HepG2 (cell line): ENCODE data around the gene CDH13. TPM values are rescaled to one million over a fixed set of nuclear protein-coding genes. Genes with fewer than 3 reads are reported as not detected.

Source experiments
- ATAC-seq: fragments of 200-7000 bp; cut with Tn5 transposase; 3 replicates; pipeline ENCODE4 v1.9.1; 2020; ENCODE audit warnings: mild to moderate bottlenecking, moderate library complexity
- BruUV-seq: library from RNA; stranded (reverse); fragments of 400-500 nt; replicated peaks from 2 replicates; lab custom pipeline; 2021; lab: Mats Ljungman, UMichigan
- CTCF ChIA-PET: fragments of 300-600 bp; formaldehyde crosslinking; extraction: SDS; loops from one replicate; lab custom pipeline; 2021; ENCODE audit warnings: low total read pairs, inconsistent platforms, low intra/inter-chr PET ratio; lab: Yijun Ruan, JAX
- POLR2A ChIA-PET: fragments of 350-600 bp; sonication (Branson Sonifier 250); formaldehyde crosslinking; loops from one replicate; lab custom pipeline; 2020; ENCODE audit warnings: antibody characterized with exemption, inconsistent platforms; lab: Yijun Ruan, JAX
- DNase-seq: peaks from one replicate; pipeline ENCODE4 v3.0.0-alpha.2; 2015; ENCODE audit warnings: low spot score
- FAIRE-seq: peaks from 3 replicates; lab custom pipeline; 2011; peaks lifted over from hg19 to GRCh38; lab: Jason Lieb, UNC
- H2AFZ ChIP-seq: one replicate; pipeline ENCODE4 v1.6.1; 2011; ENCODE audit warnings: low read length, inconsistent platforms
- H3K27ac ChIP-seq: fragments of 300-600 bp; 3 replicates; pipeline ENCODE4 v1.8.0; 2011; ENCODE audit warnings: mixed run types, mild to moderate bottlenecking, mixed read lengths, low read length, inconsistent platforms; ENCODE audit not compliant: insufficient read depth; ENCODE audit errors: extremely low read length
- H3K27me3 ChIP-seq, 2 experiments: fragments of 200-600 bp in 1 of 2; 2 replicates in 1 of 2; 3 replicates in 1 of 2; pipeline versions ENCODE4 v1.6.0 to v1.8.0; 2011; ENCODE audit warnings: low read length in 2 of 2, mild to moderate bottlenecking in 2 of 2, moderate library complexity in 2 of 2, inconsistent platforms in 1 of 2; ENCODE audit not compliant: insufficient read depth in 2 of 2, control insufficient read depth in 1 of 2
- H3K36me3 ChIP-seq, 2 experiments: fragments of 200-600 bp in 1 of 2; replicated peaks in 1 of 2; 2 replicates in 1 of 2; 3 replicates in 1 of 2; pipeline versions ENCODE4 v1.5.1 to v1.8.0; 2011; ENCODE audit warnings: low read length in 2 of 2, inconsistent platforms in 1 of 2; ENCODE audit not compliant: insufficient read depth in 2 of 2, control insufficient read depth in 1 of 2
- H3K4me1 ChIP-seq: 2 replicates; pipeline ENCODE4 v1.5.1; 2012; ENCODE audit warnings: low read length, inconsistent platforms; ENCODE audit not compliant: insufficient read depth
- H3K4me2 ChIP-seq: 2 replicates; pipeline ENCODE4 v1.6.0; 2011; ENCODE audit warnings: low read depth, low read length, inconsistent platforms
- H3K4me3 ChIP-seq, 3 experiments: fragments of 200-600 bp in 1 of 3; sonication (generic), shearing (Covaris generic) in 1 of 3; replicated peaks in 1 of 3; 2 replicates each; pipeline ENCODE4 v1.5.1; 2011 to 2016; ENCODE audit warnings: low read length in 3 of 3, inconsistent platforms in 2 of 3, low read depth in 2 of 3, mild to moderate bottlenecking in 2 of 3, control low read depth in 1 of 3, mixed read lengths in 1 of 3; ENCODE audit not compliant: insufficient read depth in 1 of 3
- H3K79me2 ChIP-seq: one replicate; pipeline ENCODE4 v1.6.1; 2011; ENCODE audit warnings: low read length, inconsistent platforms; ENCODE audit not compliant: insufficient read depth
- H3K9ac ChIP-seq: 2 replicates; pipeline ENCODE4 v1.6.0; 2011; ENCODE audit warnings: mild to moderate bottlenecking, low read depth, low read length, inconsistent platforms; ENCODE audit not compliant: insufficient read depth
- H3K9me3 ChIP-seq: 2 replicates; pipeline ENCODE4 v1.5.1; 2012; ENCODE audit warnings: mild to moderate bottlenecking, low read length
- H4K20me1 ChIP-seq: 2 replicates; pipeline ENCODE4 v1.6.0; 2011; ENCODE audit warnings: inconsistent platforms, mild to moderate bottlenecking, low read length, moderate library complexity; ENCODE audit not compliant: insufficient read depth
- RXRB ChIP-seq: IDR thresholded peaks from 2 replicates; pipeline ENCODE4 v1.6.1; 2016; ENCODE audit warnings: borderline replicate concordance, missing genetic modification reagents, missing compliant biosample characterization
- ZNF296 ChIP-seq: sonication (generic); formaldehyde crosslinking; conservative IDR thresholded peaks from 2 replicates; pipeline ENCODE4 v1.5.0; 2020; ENCODE audit warnings: mild to moderate bottlenecking, missing genetic modification reagents
- ZNF33A ChIP-seq: sonication (generic); formaldehyde crosslinking; IDR thresholded peaks from 2 replicates; pipeline ENCODE4 v1.5.1; 2020; ENCODE audit warnings: missing genetic modification reagents, mild to moderate bottlenecking, moderate library complexity, borderline replicate concordance
- ZNF556 ChIP-seq: sonication (generic); formaldehyde crosslinking; IDR thresholded peaks from 2 replicates; pipeline ENCODE4 v1.4.0; 2020; ENCODE audit warnings: mild to moderate bottlenecking, missing genetic modification reagents, borderline replicate concordance
- WGBS: methylation state at CpG from one replicate; pipeline ENCODE4 v1.1.6; 2017; ENCODE audit warnings: low lambda C conversion rate; 5-methylcytosine and 5-hydroxymethylcytosine counted together
- in situ Hi-C: cut with HindIII; loops from 2 replicates; pipeline ENCODE4 v1.10.0; 2017; ENCODE audit warnings: low pct_unique_long_range_greater_than_20kb; ENCODE audit not compliant: extremely low pct_ligation_motif_present
- intact Hi-C: fragments of 100-400 bp; cut with micrococcal nuclease; formaldehyde crosslinking; loops from one replicate; pipeline ENCODE4 v1.10.0; 2022; ENCODE audit not compliant: unreplicated experiment
- polyA plus RNA-seq, 8 experiments: library from polyadenylated mRNA; depleted of rRNA in 3 of 8; stranded (reverse) in 7 of 8; unstranded in 1 of 8; fragments of >200 nt; fragmentation: Illumina TruSeq in 4 of 8; extraction: Trizol in 4 of 8; gene quantifications; 2 replicates each; pipeline versions ENCODE4 v1.2.1 to v1.2.3, GENCODE V29; 2011 to 2016; ENCODE audit warnings: low read depth in 4 of 8, missing spikeins in 1 of 8, mixed read lengths in 1 of 8; ENCODE audit not compliant: insufficient read depth in 1 of 8
- total RNA-seq, 5 experiments: library from RNA; depleted of rRNA; stranded (reverse); fragments of >200 nt; fragmentation: Illumina TruSeq; extraction: Trizol; gene quantifications; 2 replicates each; pipeline ENCODE4 v1.2.3, GENCODE V29; 2016; ENCODE audit warnings: low read depth in 1 of 5
- TF ChIP-seq, protein P1 (sequence below): IDR thresholded peaks from 2 replicates; pipeline ENCODE4 v1.6.1; 2016; ENCODE audit warnings: missing compliant biosample characterization, missing genetic modification reagents, borderline replicate concordance
- TF ChIP-seq, protein P2 (sequence below): sonication (generic); formaldehyde crosslinking; IDR thresholded peaks from 2 replicates; pipeline ENCODE4 v1.5.1; 2020; ENCODE audit warnings: mild to moderate bottlenecking, missing genetic modification reagents, moderate library complexity
- TF ChIP-seq, protein P3 (sequence below): sonication (generic); formaldehyde crosslinking; IDR thresholded peaks from 2 replicates; pipeline ENCODE4 v1.8.0; 2022; ENCODE audit warnings: missing genetic modification reagents, mild to moderate bottlenecking, moderate library complexity, borderline replicate concordance
- TF ChIP-seq, protein P4 (sequence below): sonication (generic); formaldehyde crosslinking; IDR thresholded peaks from 2 replicates; pipeline ENCODE4 v1.4.0; 2020; ENCODE audit warnings: low read depth, mild to moderate bottlenecking, missing genetic modification reagents

CDH13 gene
- total and polyA plus RNA-seq, 2 of the 13 experiments (the other 11 are each of a cell fraction or from before 2014, with no cell fraction given), result not detected

DNA sequence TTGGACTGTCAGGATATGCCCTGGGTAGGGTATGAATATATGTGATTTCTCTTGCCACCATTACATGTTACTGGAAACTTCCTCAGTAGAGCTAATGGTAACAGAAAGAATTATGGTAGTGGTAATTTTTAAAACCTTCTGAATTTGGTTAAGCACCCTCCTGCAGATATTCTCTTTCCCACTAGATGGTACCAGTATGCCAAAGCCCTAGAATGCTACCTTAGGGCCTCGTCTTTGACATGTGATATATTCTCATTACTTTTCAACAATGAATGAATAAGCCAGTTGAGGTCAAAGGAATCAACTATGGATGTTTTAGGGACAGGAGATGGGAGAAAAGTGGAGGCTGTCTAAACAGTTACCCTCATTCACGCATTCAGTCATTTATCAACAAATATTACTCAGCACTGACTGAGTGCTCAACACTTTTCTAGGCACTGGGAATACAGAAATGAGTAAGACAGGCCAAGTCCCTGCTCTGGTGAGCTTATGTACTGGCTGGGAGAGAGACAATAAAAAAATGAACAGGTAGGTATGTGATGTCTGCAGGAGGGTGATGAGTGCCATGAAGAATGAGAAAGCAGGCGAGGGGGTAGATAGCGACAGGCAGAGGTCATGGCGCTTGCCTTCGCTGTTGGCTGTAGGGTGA lies 14.7 kb downstream of the CDH13 start:
- Histone ChIP-seq H2AFZ (no peak overlapping the region), H3K36me3 (no peaks in the 10 kb centered on the region), H3K27ac (no peak overlapping the region), H3K9me3 (no peaks in the 10 kb centered on the region), H4K20me1 (no peaks in the 10 kb centered on the region), H3K79me2 (no peaks in the 10 kb centered on the region)
- WGBS, result 56% methylated on average over 6 of the region's 6 CpGs
- no peak for ATAC-seq
- TF ChIP-seq, protein P1, sequence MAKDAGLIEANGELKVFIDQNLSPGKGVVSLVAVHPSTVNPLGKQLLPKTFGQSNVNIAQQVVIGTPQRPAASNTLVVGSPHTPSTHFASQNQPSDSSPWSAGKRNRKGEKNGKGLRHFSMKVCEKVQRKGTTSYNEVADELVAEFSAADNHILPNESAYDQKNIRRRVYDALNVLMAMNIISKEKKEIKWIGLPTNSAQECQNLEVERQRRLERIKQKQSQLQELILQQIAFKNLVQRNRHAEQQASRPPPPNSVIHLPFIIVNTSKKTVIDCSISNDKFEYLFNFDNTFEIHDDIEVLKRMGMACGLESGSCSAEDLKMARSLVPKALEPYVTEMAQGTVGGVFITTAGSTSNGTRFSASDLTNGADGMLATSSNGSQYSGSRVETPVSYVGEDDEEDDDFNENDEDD (CRISPR knock-in tag), result no peak
- TF ChIP-seq ZNF33A (CRISPR knock-in tag), result no peak
- TF ChIP-seq, all 625 proteins: peak for 0
- BruUV-seq, result no TSS peak
- DNase-seq (no peak), FAIRE-seq (no peak)
- ChIA-PET POLR2A (no interaction called here), CTCF (no interaction called here)
- no peak overlapping the region for H3K4me3 ChIP-seq
- no peaks in the 10 kb centered on the region for H3K27me3 ChIP-seq
- H3K4me1 ChIP-seq, result 0 out of 2 replicates have a peak, but pooled peaks cover 6% of the 10 kb centered on the region
- intact Hi-C loops, result no loop called here
- no peak overlapping the region for H3K9ac ChIP-seq
- in situ Hi-C loops, result no loop called here
- no peak overlapping the region for H3K4me2 ChIP-seq

DNA sequence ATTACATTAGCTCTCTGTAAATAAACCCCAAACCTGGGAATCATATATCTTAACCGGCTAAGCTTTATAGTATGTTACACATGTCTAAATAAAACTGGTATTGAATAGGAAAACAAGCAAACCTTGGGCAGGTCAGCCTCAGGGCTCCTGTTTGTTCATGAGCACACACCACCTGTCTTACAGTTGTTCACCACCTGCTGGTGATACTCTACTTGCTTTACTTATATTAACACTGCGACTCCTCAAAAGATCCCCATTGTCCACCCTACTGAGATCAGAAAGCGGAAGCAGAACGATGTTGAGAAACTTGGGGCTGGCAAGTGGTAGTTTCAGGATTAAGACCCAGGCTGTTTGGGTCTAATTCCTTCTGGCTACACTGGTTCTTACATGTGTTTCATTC lies 16.4 kb downstream of the CDH13 start:
- intact Hi-C loops, result no loop called here
- Histone ChIP-seq H4K20me1 (no peaks in the 10 kb centered on the region), H3K4me3 (no peak overlapping the region), H3K79me2 (no peaks in the 10 kb centered on the region), H2AFZ (no peak overlapping the region), H3K27me3 (no peaks in the 10 kb centered on the region), H3K4me1 (0 out of 2 replicates have a peak, but pooled peaks cover 6% of the 10 kb centered on the region), H3K36me3 (no peaks in the 10 kb centered on the region), H3K9me3 (no peaks in the 10 kb centered on the region), H3K27ac (no peak overlapping the region), H3K4me2 (no peak overlapping the region), H3K9ac (no peak overlapping the region)
- POLR2A ChIA-PET, result no interaction called here
- 69% methylated on average over 4 of the region's 4 CpGs for whole genome bisulfite sequencing
- no peak for DNase-seq
- BruUV-seq, result no TSS peak
- CTCF ChIA-PET, result no interaction called here
- in situ Hi-C loops, result no loop called here
- FAIRE-seq, result no peak
- ATAC-seq, result no peak
- TF ChIP-seq, protein P2, sequence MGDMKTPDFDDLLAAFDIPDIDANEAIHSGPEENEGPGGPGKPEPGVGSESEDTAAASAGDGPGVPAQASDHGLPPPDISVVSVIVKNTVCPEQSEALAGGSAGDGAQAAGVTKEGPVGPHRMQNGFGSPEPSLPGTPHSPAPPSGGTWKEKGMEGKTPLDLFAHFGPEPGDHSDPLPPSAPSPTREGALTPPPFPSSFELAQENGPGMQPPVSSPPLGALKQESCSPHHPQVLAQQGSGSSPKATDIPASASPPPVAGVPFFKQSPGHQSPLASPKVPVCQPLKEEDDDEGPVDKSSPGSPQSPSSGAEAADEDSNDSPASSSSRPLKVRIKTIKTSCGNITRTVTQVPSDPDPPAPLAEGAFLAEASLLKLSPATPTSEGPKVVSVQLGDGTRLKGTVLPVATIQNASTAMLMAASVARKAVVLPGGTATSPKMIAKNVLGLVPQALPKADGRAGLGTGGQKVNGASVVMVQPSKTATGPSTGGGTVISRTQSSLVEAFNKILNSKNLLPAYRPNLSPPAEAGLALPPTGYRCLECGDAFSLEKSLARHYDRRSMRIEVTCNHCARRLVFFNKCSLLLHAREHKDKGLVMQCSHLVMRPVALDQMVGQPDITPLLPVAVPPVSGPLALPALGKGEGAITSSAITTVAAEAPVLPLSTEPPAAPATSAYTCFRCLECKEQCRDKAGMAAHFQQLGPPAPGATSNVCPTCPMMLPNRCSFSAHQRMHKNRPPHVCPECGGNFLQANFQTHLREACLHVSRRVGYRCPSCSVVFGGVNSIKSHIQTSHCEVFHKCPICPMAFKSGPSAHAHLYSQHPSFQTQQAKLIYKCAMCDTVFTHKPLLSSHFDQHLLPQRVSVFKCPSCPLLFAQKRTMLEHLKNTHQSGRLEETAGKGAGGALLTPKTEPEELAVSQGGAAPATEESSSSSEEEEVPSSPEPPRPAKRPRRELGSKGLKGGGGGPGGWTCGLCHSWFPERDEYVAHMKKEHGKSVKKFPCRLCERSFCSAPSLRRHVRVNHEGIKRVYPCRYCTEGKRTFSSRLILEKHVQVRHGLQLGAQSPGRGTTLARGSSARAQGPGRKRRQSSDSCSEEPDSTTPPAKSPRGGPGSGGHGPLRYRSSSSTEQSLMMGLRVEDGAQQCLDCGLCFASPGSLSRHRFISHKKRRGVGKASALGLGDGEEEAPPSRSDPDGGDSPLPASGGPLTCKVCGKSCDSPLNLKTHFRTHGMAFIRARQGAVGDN (CRISPR knock-in tag), result no peak
- TF ChIP-seq ZNF296, result no peak
- no peak for TF ChIP-seq ZNF556 (CRISPR knock-in tag)
- no peak for TF ChIP-seq RXRB (CRISPR knock-in tag)
- TF ChIP-seq, protein P3, sequence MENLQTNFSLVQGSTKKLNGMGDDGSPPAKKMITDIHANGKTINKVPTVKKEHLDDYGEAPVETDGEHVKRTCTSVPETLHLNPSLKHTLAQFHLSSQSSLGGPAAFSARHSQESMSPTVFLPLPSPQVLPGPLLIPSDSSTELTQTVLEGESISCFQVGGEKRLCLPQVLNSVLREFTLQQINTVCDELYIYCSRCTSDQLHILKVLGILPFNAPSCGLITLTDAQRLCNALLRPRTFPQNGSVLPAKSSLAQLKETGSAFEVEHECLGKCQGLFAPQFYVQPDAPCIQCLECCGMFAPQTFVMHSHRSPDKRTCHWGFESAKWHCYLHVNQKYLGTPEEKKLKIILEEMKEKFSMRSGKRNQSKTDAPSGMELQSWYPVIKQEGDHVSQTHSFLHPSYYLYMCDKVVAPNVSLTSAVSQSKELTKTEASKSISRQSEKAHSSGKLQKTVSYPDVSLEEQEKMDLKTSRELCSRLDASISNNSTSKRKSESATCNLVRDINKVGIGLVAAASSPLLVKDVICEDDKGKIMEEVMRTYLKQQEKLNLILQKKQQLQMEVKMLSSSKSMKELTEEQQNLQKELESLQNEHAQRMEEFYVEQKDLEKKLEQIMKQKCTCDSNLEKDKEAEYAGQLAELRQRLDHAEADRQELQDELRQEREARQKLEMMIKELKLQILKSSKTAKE (CRISPR knock-in tag), result no peak
- TF ChIP-seq, protein P4, sequence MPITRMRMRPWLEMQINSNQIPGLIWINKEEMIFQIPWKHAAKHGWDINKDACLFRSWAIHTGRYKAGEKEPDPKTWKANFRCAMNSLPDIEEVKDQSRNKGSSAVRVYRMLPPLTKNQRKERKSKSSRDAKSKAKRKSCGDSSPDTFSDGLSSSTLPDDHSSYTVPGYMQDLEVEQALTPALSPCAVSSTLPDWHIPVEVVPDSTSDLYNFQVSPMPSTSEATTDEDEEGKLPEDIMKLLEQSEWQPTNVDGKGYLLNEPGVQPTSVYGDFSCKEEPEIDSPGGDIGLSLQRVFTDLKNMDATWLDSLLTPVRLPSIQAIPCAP (CRISPR knock-in tag), result no peak
